Right ventricle myocardium superior (tissue), 1 donor: ENCODE results near the gene HPS1. TPM values are rescaled to one million over a fixed set of nuclear protein-coding genes. Genes with fewer than 3 reads are reported as not detected.
"Not testable (repeated sequence)": the region's sequence is repeated elsewhere in the genome, so short reads cannot be mapped to it uniquely, and the experiment has no call there.

Experiments used
- ATAC-seq: fragments of 200-7000 bp; cut with Tn5 transposase; one replicate; pipeline ENCODE4 v1.9.1; 2020; ENCODE audit warnings: mild to moderate bottlenecking; ENCODE audit not compliant: poor library complexity
- DNase-seq: peaks from one replicate; pipeline ENCODE4 v3.0.0-alpha.2; 2020
- intact Hi-C: fragments of 100-400 bp; cut with DNase I; formaldehyde crosslinking; loops from one replicate; pipeline ENCODE4 v1.11.2; 2022
- total RNA-seq: library from RNA; stranded (reverse); fragmentation: NEBNext Ultra II Directional; extraction: Animal tissue kit (Norgen Biotek cat#: 25700); gene quantifications from one replicate; pipeline ENCODE4 v1.2.1, GENCODE V29; 2021
- donor health status: DM: no; HTN: yes; CAD: no; lungs with severe emphysema.

Gene HPS1
- total RNA-seq, 1 donor from 2014 or later, result 25.6 TPM

DNA sequence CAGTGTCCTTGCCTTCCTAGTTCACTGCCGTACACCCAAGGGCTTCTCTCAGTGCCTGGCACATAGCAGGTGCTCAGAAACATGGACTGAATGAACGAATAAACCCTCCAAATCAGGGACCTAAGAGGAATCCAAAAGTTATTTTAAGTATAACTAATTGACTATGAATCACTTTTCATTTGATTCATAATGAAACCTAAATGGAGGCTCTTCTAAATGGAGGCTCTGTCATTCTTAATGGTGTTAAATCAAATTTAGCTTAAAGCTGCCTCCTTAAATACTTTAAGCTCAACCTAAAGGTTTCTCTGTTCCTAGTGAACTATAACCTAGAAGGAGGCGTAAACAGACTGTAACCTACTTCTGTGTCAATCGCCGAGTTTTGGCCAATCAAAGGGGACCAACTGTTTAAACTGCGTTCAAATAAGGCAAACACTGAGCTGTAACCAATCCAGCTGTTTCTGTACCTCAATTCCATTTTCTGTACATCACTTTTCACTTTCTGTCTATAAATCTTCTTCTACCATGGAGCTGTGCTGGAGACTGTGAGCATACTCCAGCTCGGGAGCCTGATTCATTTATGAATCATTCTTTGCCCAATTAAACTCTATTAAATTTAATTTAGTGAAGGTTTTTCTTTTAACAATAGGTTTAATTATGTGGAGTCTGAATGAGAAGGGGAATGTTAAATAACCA is 42.8 kb downstream of the HPS1 start:
- DNase-seq (no peak), ATAC-seq (no peak)
- intact Hi-C loops, result no loop called here

DNA sequence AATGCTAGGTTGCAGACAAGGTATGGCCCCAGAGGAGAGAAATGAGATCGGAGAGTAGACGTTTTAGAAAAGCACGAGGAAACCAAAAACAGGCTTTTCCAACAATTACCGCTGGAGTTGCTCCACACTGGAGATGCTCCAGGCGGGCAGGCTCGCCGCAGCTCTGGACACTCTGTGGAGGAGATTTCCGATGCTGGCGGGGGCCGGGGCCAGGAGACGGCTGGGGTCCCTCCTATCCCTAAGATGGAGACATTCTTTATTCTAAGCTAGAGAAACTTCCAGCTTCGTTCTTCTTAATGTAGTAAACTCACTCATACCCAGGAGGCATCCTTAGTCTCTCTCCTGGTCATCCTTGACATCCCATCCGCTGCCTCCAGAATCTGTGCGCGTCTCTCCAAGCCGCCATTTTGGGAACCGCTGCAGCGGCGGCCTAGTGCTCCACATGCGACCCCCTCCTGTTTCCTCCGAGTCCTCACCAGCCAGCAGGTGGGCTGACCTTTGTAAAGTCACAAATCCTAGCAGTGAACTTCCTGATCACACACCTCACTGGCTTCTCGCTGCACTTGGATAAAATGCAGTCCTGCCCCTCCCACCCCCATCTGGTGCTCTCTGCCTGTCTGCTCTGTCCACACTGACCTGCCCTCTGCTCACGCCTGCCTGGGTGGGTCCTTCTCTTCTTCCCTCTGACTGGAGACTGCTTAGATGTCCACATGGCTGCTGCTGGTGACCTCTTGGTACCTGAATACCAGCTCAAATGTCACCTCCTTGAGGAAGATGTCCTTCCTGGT is 43.6 kb downstream of the HPS1 start:
- ATAC-seq (no peak), DNase-seq (no peak)
- intact Hi-C loops, result no loop called here

DNA sequence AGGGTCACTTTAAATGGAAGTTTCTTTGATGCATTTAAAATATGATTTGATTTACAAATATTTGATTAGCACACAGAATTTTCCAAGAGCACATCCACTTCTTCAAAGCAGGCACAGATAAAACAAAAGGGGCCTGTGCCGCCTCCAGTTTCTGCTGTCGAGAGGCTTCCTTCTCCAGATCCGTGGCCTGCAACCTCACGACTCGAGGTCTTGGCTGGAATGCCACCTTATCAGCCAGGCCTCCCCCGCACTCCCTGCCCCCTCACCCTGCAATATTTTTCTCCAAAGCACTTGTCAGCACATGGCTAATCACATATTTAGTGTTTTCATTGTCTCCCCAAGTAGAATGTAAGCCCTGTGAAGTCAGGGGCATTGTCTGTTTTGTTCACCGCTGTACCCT is 44.3 kb downstream of the HPS1 start:
- DNase-seq (no peak), ATAC-seq (no peak)
- intact Hi-C loops, result no loop called here

DNA sequence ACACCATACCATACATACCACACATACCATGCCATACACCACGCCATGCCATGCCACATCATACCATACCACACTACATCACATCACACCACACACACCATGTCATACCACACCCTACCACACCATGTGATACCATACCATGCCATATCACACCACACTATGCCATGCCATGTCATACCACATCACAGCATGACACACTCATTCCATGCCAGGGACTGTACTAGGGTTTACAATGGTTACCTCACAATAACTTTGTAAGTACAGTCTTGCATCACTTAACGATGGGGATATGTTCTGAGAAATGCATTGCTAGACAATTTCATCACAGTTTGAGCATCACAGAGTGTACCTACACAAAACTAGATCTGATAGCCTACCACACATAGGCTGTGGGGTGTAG is 46.3 kb downstream of the HPS1 start:
- ATAC-seq, result no peak
- no peak for DNase-seq
- intact Hi-C loops, result no loop called here

DNA sequence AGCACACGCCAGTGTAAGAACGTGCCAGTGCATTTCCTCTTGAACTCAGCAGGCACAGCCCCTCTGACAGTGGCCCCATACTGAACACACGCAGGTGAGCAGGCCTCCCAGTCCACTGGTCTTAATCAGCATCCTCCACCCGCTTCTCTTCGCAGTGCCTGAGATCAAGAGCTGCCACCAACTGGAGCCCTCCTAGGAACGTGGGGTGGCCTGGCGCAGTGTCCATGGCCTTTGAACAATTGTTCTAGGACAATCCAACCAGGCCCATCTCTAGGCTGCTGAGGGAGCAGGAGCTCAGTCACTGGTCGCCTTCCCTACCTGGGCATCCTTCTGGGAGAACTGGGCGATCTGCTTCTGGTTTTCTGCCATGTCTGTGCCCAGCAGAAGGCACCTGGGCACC is 47.0 kb downstream of the HPS1 start:
- DNase-seq, result no peak
- intact Hi-C loops, result no loop called here
- ATAC-seq, result no peak

DNA sequence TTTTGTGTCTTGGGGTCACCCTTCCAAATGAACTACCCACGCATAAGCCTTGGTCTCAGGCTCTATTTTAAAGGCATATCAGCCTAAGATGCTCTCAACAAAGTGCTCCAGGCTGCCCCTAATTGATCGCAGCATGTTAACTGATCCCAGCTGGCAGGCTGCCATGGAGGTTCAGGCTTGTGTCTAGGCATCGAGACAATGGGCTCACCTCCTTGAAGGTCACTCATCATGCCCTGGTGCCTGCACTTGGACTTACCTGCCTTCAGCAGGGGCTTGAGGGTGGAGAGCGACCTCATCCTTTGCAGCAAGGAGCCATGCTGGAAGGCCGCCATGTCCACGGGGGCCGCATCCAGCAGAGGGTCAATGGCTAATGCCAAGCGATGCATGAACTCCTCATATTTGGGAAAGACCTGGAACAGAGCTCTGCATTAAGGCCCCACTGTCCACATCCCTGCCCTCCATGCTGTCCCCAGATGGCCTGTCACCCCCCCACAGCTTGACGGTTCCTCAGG is 49.6 kb downstream of the HPS1 start:
- ATAC-seq, result no peak
- intact Hi-C loops, result no loop called here
- no peak for DNase-seq

DNA sequence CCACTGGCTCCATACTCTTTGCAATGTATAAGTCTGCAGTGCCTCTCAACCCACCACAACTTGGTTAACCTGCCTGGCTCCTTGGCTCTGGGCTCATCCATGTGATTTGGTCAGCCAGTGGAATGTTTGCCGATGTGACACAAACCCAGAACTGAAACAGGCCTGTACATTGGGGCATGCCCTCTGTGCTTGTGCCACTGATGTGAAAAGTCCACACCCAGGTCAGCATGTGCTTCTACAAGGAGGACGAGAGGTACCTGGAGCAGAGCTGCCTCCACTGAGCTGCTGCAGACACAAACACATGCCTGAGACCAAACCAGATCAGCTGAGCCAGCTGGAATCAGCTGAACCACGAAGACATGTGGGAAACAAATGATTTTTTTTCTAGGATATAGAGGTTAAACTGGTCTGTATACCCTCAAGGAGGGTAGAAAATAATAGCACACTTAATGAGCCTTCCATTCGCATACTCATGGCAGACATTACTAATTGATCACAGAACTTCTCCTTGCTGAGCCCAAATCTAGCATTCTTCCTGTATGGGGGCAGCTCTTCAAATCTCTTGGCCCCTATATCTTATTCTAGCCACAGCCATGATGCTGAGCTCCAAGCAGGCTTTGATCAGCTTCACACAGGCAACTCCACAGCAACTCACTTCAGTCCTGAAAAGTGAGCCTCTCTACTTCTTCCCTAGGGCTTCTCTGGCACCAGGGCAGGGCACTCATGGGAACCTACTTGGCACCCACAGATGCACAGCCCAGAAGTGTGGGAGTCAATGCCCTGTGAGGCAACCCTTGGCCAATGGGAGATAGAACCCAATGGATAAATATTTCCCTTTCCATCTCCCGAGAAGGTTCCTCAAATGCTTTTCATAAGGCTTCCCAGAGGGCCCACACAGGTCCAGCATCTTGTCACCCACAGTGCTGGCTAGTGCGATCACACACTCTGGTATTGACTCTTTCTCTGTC is 50.4 kb downstream of the HPS1 start:
- DNase-seq, result no peak
- no peak for ATAC-seq
- intact Hi-C loops, result no loop called here

DNA sequence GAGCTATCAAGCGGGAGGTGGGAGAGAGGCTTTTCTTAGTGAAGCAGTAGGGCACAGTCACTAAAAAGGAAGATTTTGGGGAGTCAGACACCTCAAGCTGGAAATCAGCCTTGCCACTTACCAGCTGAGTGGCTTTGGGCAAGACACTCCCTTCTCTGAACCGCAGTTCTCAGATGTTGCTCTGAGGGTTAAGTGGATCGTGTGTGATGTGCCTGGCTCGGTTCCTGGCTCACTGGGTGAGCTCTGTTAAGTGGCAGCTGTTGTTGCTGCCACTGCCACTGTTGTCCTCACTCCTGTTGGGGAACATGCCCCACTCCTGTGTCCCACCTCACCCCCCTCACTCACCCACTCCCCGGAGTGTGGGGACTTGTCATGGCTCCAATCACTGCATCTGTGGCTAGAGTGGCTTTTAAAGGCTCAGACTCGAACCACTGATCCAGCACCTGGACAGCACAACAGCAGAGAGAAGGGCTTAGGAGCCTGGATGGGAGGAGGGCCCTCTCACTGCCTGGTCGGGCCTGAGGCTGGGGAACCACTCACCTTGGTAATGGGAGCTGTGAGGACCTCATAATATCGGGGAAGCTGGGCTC is 51.8 kb downstream of the HPS1 start:
- no peak for DNase-seq
- ATAC-seq, result no peak
- intact Hi-C loops, result no loop called here

DNA sequence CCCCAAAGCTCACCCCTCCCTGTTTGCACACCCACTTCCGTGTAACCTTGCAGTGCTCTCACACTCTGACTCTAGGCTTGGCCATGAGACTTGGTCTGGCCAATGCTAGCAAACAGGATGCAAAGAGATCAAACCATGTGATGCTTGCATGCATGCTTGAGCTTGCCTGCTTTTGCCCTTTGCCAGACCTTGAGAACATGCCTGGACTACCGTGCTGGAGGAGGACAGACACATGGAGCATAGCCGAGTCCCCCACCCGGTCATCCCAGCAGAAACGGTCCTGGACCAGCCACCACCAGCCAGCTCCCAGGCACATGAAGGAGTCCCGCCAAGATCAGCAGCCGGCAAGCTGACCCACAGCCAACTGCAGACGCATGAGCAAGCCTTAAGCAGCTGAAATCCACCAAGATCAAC is 55.1 kb downstream of the HPS1 start:
- intact Hi-C loops, result no loop called here
- DNase-seq (peak; percentile 83), ATAC-seq (peak; percentile 73)

DNA sequence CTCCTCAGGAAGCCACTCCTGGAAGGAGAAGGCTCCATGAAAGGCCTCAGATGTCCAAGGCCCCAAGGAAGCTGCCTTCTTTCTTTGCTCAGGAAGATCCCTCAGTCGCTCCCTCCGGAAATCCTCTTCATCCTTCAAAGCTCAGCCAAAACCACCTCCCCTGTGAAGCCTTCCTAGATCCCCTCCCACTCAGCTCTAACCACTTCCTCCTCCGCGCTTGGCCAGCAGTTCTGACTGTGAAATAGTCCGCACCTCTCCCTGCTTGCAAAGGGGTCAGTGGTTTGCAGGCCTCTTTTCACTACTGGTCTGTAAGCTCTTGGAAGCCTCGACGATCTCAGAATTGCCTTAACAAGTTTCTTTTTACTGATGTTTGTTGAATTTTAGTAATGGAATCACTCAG is 55.7 kb downstream of the HPS1 start:
- DNase-seq (no peak), ATAC-seq (no peak)
- intact Hi-C loops, result no loop called here

DNA sequence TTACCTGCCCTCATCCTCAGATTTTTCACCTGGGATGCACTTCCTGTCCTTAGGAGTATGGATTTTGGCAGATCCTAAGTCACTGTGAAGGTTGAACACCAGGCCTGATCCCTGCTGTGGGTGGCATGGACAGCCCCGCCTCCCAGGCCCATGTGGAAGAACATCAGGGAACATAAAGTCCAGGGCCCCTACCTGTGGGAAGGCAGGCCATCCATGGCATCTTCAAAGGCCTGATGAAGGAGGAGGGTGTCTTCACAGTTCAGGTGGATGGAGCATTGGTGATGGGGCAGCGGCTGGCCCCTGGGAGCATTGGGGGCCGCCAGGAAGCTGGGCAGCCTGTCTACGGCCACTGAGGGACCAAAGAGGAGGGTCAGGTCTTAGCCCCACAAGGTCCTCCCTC is 56.3 kb downstream of the HPS1 start:
- intact Hi-C loops, result no loop called here
- no peak for ATAC-seq

DNA sequence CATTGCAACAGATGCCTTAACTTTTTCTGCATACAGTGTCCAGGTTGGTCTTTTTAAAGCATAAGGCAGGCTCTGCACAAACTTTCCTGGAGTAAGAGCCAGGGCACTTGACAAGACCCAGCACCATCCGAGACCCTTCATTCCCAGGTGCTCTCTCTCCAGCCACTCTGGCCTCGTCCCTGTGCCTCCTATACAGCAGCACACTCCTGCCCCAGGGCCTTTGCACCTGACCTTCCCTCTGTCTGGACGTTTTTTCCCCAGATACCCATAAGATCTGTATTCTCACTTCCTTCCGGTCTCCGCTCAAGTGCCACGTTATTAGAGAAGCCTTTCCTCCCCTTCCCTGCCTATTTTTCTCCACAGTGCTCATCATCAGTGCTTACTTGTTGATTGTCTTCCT is 57.3 kb downstream of the HPS1 start:
- no peak for DNase-seq

More for the DNA sequence above, 56.3 kb downstream of the HPS1 start:
- DNase-seq, result no peak

DNA sequence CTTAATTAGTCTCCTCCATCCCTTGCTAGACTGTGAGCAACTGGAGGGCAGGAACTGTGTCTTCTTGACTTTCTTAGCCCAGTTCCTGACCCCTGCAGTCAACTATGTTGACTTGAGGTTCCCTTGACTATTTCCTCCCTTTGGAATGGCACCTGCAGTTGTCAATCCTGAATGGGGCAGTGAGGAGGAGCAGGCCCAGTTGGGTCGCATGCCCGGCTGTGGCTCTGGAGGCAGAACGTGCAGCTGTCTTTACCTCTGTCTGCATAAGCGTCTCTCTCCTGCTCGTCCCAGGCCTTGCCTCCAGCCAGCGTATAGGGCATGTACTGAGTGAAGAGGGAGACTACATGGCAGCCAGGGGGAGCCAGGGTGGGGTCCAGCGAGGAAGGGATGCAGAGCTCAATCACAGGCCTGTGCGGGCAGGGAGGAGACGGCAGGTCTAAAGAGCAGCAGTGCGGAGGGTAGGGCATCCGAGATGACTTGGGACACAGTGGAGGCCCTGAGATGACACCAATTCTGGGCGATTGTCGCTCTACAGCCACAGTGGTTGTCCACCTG is 58.6 kb downstream of the HPS1 start:
- no peak for ATAC-seq
- intact Hi-C loops, result no loop called here

More for the DNA sequence above, 57.3 kb downstream of the HPS1 start:
- ATAC-seq, result no peak
- intact Hi-C loops, result no loop called here

DNA sequence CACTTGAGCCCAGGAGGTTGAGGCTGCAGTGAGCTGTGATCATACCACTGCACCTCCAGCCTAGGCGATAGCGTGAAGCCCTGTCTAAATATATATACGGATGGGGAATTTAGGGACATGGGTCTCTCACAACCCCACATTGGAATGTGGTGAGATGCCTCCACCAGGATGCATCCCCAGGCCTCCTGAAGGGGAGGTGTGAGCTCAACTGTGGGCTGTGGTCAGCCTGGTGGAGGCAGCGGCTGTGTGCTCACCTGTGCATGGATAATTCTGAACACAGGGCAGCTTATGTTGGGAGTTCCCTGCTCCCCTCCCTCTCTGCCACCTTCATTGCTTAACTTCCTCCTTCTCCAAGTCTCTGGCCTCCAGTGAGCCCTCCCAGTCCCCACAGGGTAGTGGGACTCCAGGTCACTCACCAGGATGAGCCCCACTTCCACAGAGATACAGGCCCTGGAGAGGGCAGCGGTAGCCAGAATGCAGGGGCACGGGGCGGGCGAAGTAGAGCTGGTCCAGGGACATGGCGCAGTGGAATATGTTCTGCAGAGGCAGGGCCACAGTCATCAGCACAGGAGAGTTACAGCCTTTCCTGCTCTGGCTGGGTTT is 62.1 kb downstream of the HPS1 start:
- ATAC-seq (no peak), DNase-seq (no peak)
- intact Hi-C loops, result no loop called here

More for the DNA sequence above, 58.6 kb downstream of the HPS1 start:
- no peak for DNase-seq

DNA sequence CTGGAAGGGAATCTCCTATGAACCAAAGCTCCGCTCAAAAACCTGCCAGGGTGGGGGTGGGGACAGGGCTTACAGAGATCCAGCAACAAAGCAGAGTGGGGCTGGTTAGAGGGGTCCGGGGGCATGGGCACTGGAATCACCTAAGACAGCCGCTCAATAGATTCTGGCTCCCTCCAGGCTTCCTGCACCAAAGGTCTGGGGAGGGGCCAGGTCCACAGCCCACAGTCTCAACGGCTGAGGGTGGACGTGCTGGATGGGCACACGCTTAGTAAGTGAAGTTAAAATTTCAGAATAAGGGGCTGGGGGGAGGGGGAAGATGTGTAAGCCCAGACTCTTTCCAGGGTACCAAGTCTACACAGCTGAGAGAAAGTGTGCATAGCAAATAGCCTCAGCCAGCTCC is 62.9 kb downstream of the HPS1 start:
- no peak for ATAC-seq
- DNase-seq, result no peak
- intact Hi-C loops, result no loop called here

DNA sequence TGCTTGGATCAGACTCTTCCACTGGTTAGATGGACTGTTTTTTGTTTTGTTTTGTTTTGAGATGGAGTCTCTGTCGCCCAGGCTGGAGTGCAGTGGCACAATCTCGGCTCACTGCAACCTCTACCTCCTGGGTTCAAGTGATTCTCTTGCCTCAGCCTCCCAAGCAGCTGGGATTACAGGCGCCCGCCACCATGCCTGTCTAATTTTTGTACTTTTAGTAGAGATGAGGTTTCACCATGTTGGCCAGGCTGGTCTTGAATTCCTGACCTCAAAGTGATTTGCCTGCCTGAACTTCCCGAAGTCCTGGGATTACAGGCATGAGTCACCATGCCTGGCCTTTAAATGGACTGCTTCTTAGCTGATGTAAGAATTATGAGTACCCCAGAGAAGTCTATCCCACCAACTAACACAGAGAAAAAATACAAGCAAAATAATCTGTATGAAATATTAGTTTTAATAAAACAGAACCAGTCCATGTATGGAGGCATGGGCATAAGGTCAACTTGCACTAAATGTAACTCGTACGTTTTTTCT is 63.5 kb downstream of the HPS1 start:
- DNase-seq, intact Hi-C loops, ATAC-seq: not testable (repeated sequence)

DNA sequence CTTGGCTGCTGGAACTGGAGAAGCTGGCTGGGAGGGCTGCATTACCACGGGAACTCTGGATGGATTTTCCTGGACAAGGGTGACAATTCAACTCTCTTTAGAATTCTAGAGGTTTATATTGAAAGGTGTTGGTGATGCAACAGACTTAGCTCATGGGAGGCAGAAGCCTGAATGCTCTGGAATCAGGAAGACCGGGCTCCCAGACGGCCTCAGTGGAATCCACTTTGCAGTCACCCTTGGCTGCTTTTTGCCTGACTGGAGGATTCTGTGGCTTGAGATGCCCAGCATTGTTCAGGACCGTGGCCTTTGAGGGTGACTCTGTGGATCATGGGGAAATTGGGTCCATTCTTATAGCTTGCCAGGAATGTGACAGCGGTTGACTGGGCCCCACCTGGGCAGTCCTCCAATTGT is 64.0 kb downstream of the HPS1 start:
- DNase-seq (no peak), ATAC-seq (no peak)
- intact Hi-C loops, result no loop called here
